Measurements from ENCODE around the gene DGKD. TPM values are rescaled to one million over a fixed set of nuclear protein-coding genes. Genes with fewer than 3 reads are reported as not detected.
"Not testable (repeated sequence)": the region's sequence is repeated elsewhere in the genome, so short reads cannot be mapped to it uniquely, and the experiment has no call there.

Gene DGKD
- polyA plus RNA-seq, 3 donors, result 4.4 to 34.4 (median 15.7) TPM

- WGBS, 3 donors, result 76 to 81% (median 78%) methylated on average over 4 of the region's 4 CpGs
- H3K27ac ChIP-seq (ENCODE audit: low read depth, low read length), result no peak overlapping the region
Measured at GRCh38 chr2:233332125-233332524, 22.2 kb upstream of the DGKD start.

- 88 to 94% (median 91%) methylated on average over 11 of the region's 11 CpGs for WGBS, 3 donors
- H3K27ac ChIP-seq (ENCODE audit: low read depth, low read length), result no peak overlapping the region
Measured at GRCh38 chr2:233334915-233335314, 19.4 kb upstream of the DGKD start.

GRCh38 chr2:233336091-233336490 is 18.2 kb upstream of the DGKD start:
- WGBS, 3 donors, result 96% methylated on average over 13 of the region's 13 CpGs
- H3K27ac ChIP-seq (ENCODE audit: low read depth, low read length), result not testable (repeated sequence)

GRCh38 chr2:233336541-233336940 is 17.8 kb upstream of the DGKD start:
- 52 to 94% (median 92%) methylated on average over 5 of the region's 5 CpGs for WGBS, 3 donors
- H3K27ac ChIP-seq (ENCODE audit: low read depth, low read length), result no peak overlapping the region

GRCh38 chr2:233338046-233338445 is 16.2 kb upstream of the DGKD start:
- no peak overlapping the region for H3K27ac ChIP-seq (ENCODE audit: low read depth, low read length)
- 76 to 84% (median 78%) methylated on average over 5 of the region's 5 CpGs for WGBS, 3 donors

GRCh38 chr2:233338812-233339368 is 15.4 kb upstream of the DGKD start:
- WGBS, 3 donors, result 78 to 88% (median 81%) methylated on average over 3 of the region's 3 CpGs
- H3K27ac ChIP-seq (ENCODE audit: low read depth, low read length), result no peak overlapping the region

- H3K27ac ChIP-seq (ENCODE audit: low read depth, low read length), result no peak overlapping the region
- 32 to 59% (median 50%) methylated on average over 3 of the region's 3 CpGs for WGBS, 3 donors
Measured at GRCh38 chr2:233339427-233339826, 14.9 kb upstream of the DGKD start.

- H3K27ac ChIP-seq (ENCODE audit: low read depth, low read length), result no peak overlapping the region
- 96 to 100% (median 97%) methylated on average over 3 of the region's 3 CpGs for WGBS, 3 donors
Measured at GRCh38 chr2:233341296-233341695, 13.0 kb upstream of the DGKD start.

GRCh38 chr2:233342301-233342700 is 12.0 kb upstream of the DGKD start:
- WGBS, 3 donors, result 85 to 92% (median 89%) methylated on average over 5 of the region's 5 CpGs
- no peak overlapping the region for H3K27ac ChIP-seq (ENCODE audit: low read depth, low read length)

- no peak overlapping the region for H3K27ac ChIP-seq (ENCODE audit: low read depth, low read length)
- WGBS, 3 donors, result 87 to 93% (median 92%) methylated on average over 15 of the region's 15 CpGs
Measured at GRCh38 chr2:233343171-233343705, 11.1 kb upstream of the DGKD start.

- 92 to 93% (median 93%) methylated on average over 12 of the region's 12 CpGs for WGBS, 3 donors
- H3K27ac ChIP-seq (ENCODE audit: low read depth, low read length), result no peak overlapping the region
Measured at GRCh38 chr2:233346376-233346775, 7.9 kb upstream of the DGKD start.

GRCh38 chr2:233346930-233347329 is 7.4 kb upstream of the DGKD start:
- 69 to 75% (median 74%) methylated on average over 9 of the region's 9 CpGs for WGBS, 3 donors
- H3K27ac ChIP-seq (ENCODE audit: low read depth, low read length), result no peak overlapping the region

GRCh38 chr2:233349005-233349998 is 5.0 kb upstream of the DGKD start:
- WGBS, 3 donors, result 40 to 55% (median 40%) methylated on average over 15 of the region's 15 CpGs
- H3K27ac ChIP-seq (ENCODE audit: low read depth, low read length), result no peak overlapping the region

- H3K27ac ChIP-seq (ENCODE audit: low read depth, low read length), result no peak overlapping the region
- 34 to 48% (median 36%) methylated on average over 8 of the region's 8 CpGs for WGBS, 3 donors
Measured at GRCh38 chr2:233350708-233351107, 3.6 kb upstream of the DGKD start.

GRCh38 chr2:233351423-233351822 is 2.9 kb upstream of the DGKD start:
- no peak overlapping the region for H3K27ac ChIP-seq (ENCODE audit: low read depth, low read length)
- WGBS, 3 donors, result 62 to 82% (median 73%) methylated on average over 7 of the region's 7 CpGs

- no peak overlapping the region for H3K27ac ChIP-seq (ENCODE audit: low read depth, low read length)
- WGBS, 3 donors, result 95 to 97% (median 96%) methylated on average over 25 of the region's 25 CpGs
Measured at GRCh38 chr2:233352141-233352842, 2.0 kb upstream of the DGKD start.

GRCh38 chr2:233353101-233353768 is 1.1 kb upstream of the DGKD start:
- 75 to 77% (median 76%) methylated on average over 22 of the region's 22 CpGs for WGBS, 3 donors
- H3K27ac ChIP-seq (ENCODE audit: low read depth, low read length), result no peak overlapping the region

GRCh38 chr2:233354500-233354924 is 218 bp downstream of the DGKD start:
- WGBS, 3 donors, result 0 to 1% (median 1%) methylated on average over 29 to 76 of the region's 77 CpGs
- no peak overlapping the region for H3K27ac ChIP-seq (ENCODE audit: low read depth, low read length)
